NK-92 treated with Interleukin-12 subunit alpha and Interleukin-12 subunit beta, amount 100 ng/mL, for 24 hours (cell line): Measurements from ENCODE around the gene CAVIN2.

Source experiments
- DNase-seq: peaks from one replicate; lab custom pipeline; 2025; lab: John Stamatoyannopoulos, UW

CAVIN2 gene, protein sequence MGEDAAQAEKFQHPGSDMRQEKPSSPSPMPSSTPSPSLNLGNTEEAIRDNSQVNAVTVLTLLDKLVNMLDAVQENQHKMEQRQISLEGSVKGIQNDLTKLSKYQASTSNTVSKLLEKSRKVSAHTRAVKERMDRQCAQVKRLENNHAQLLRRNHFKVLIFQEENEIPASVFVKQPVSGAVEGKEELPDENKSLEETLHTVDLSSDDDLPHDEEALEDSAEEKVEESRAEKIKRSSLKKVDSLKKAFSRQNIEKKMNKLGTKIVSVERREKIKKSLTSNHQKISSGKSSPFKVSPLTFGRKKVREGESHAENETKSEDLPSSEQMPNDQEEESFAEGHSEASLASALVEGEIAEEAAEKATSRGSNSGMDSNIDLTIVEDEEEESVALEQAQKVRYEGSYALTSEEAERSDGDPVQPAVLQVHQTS

DNA sequence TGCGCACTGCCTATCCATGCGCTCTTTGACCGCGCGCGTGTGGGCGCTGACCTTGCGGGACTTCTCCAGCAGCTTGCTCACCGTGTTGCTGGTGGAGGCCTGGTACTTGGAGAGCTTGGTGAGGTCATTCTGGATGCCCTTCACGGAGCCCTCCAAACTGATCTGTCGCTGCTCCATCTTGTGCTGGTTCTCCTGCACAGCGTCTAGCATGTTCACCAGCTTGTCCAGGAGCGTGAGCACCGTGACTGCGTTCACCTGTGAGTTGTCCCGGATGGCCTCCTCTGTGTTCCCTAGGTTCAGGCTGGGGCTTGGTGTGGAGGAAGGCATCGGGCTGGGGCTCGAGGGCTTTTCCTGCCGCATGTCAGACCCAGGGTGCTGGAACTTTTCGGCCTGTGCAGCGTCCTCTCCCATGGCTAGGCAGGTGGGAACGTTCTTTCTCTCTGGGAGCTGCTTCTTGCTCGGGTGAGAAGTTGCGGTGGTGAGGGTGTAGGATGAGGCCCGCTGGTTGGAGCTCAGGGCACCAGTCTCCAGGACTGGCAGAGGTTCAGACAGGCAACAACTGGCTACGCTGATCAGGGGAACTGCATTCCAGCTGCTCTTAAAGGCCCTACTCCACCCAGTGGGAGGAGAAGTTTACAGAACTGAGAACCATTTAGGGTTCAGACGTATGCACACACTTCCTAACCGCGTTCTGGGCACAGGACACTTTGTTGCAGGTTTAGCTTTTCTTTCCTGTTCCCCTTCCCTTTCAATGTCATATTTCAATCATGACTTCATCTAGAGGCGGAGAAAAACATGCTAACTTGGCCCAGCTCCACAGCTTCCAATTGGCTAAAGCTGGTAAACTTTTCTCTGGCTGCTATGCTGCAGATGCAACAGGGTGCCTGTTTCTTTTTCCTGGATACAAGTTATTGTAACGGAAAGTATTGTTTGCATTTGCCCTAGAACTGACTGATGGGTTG, at the start of gene CAVIN2:
TSS of gene CAVIN2 (minus strand) at position 574 of the 962 bp plus-strand sequence. CDS start at position 411, 163 bp downstream.
- DNase-seq = no peak

DNA sequence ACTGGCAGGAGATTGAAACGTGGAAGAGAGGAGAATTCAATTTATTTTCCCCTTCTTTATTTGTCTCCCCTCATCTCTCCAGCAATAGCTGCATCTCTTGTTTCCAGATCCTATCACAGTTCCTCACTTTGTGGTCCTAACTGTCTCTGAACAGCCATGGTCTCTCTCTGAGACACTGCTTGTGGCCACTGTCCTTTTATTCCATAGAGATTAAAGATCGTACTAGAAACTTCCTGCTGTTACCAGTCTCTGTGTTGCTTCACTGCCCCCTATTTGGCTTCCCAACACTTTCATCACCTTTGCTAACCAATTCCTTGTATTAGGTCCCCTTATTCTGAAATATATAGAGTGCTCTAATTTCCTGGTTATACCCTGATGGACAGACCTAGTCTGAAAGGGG, 48.9 kb upstream of the CAVIN2 start:
- DNase-seq = no peak

DNA sequence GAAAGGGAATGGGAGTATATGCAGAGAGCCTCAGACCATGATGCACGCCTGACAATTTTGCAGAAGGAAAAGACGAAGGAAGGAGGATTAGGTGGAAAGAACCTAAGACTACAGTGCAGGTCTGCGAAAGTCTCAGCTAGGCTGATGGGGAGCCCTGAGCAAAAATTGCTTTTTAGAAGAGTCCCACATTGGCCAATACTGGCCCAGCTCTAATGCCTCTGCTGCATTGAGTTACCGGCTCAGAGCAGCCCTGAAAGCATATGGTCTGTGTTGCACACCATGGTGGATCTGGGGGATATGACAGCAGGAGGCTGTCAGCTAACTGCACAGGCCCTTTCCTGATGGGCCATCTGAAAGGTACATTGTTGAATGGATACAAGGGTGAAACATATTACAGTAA, 48.3 kb upstream of the CAVIN2 start:
- DNase-seq = no peak

DNA sequence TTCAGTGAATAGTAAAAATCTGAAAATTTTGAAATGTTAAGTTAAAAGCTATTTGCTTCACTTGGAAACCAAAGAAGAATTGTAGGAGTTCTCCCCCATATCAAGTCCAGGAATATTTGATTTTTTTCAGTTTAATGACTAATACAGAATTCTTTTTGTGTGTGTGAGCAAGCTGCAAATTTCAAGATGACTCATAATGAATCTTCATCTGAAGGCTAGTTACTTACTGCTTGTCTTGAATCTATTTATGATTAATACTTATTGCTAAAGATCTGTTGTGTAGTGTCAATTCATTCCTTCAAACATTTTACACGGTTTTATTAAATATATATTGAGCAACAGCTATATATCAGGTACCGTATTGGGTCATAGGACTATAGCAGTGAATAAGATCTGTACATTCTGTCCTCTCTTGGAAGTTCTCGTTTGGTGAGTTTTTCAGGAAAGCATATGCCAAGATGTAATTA, 47.8 kb upstream of the CAVIN2 start:
- no peak for DNase-seq

DNA sequence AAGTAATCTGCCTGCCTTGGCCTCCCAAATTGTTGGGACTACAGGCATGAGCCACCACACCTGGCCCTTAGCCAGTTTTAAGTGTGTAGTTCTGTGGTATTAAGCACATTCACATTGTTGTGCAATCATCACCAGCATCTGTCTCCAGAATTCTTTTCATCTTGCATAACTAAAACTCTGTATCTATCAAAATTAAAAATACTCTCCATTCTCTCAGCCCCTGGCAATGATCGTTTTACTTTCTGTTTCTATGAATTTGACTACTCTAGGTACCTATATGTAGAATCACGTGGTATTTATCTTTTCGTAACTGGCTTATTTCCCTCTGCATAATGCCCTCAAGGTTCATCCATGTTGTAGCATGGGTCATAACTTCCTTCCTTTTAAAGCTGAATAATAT, 45.5 kb upstream of the CAVIN2 start:
- no peak for DNase-seq

DNA sequence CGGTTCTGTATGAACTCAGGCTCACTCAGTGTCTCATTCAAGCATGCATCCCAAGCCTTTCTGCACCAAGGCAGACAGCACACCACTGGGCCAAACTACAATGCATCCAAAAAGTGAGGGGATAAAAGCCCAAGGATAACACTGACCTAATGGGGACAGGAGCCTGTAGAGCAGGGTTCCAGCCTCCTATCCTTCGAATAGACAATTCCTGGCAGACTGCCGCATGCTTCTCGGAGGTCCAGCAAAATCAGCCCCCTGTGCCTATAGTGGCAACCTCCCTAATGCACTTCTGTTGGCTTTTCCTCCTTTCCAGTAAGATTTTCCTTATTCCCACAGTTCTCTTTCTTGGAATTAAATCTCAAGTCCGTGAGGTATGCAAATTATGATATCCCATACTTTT, 44.8 kb upstream of the CAVIN2 start:
- DNase-seq = no peak

DNA sequence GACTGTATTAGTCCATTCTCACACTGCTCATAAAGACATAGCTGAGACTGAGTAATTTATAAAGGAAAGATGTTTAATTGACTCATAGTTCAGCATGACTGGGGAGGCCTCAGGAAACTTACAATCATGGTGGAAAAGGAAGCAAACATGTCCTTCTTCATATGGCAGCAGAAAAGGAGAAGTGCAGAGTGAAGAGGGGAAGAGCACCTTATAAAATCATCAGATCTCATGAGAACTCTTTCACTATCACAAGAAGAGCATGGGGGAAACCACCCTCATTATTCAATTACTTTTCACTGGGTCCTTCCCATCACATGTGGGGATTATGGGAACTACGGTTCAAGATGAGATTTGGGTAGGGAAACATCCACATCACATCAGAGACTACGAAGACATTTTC, 43.0 kb upstream of the CAVIN2 start:
- no peak for DNase-seq

DNA sequence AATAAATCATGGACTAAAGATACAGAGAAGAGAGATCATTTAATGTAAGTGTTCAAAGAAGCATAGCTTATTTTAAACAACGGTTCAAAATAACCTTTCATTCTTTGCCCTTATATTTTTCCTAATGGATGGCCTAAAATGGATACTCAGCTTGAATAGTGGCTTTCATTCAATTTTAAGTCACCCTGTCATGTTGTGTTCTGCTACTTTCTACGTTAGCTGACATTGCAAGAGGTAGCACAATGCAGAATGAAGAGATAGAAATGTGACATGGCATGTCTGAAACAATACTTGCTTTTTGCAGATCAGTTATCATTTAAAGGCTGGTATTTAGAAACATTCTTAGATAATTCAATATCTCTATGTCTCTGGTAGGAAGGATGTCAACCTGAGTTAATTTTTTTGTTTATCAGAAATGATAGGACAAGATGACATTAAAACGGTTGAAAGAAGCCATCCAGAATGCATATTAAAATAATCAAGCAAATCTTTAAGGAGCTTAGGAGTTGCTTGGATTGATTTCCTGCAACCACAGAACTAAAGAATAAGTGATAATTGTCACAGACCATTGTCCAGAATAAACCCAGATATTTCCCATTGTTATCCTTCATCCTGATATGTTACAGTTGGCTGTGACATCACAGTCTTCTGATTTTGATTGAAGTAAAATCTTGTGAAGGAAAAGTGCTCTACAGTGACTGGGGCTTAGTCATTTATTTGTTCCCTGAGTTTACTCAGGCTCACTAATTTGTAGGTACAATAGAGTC, 41.7 kb upstream of the CAVIN2 start:
- no peak for DNase-seq

DNA sequence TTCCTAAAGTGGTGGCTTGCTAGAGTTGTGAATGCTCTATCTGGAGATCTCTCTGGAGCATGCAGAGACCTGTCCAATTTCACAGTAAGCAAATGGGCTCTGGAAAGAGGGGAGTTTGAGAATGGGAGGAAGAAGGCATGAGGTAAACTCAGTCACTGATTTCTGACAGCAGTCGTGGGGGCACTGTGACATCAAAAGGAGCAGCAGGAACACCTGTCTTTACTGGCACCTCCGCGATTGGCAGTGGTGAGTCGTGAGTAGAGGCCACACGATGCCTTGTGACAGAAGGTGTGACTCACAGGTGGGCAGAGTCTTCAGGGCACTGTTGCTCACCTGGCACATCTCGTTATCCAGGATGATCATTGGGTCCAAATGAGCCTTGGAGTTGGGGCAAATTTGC, 38.8 kb upstream of the CAVIN2 start:
- no peak for DNase-seq

DNA sequence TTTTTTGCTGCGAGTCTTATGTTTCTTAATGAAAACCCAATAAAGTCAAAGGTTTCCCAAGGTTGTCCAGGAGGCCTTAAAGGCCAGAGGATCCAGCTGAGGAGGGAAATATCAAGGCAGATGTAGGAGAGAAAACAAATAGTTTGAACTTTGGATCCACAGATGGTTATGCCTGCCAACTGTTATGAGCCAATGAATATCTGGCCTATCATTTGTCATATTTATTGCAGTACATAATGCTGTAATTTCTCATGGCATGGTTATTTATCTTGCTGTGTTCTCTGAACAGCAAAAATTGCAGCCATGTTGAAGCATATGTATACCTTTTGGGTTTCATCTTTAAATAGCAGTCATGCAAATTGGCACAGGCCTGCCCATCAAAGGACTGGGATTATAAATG, 38.2 kb upstream of the CAVIN2 start:
- DNase-seq = no peak

DNA sequence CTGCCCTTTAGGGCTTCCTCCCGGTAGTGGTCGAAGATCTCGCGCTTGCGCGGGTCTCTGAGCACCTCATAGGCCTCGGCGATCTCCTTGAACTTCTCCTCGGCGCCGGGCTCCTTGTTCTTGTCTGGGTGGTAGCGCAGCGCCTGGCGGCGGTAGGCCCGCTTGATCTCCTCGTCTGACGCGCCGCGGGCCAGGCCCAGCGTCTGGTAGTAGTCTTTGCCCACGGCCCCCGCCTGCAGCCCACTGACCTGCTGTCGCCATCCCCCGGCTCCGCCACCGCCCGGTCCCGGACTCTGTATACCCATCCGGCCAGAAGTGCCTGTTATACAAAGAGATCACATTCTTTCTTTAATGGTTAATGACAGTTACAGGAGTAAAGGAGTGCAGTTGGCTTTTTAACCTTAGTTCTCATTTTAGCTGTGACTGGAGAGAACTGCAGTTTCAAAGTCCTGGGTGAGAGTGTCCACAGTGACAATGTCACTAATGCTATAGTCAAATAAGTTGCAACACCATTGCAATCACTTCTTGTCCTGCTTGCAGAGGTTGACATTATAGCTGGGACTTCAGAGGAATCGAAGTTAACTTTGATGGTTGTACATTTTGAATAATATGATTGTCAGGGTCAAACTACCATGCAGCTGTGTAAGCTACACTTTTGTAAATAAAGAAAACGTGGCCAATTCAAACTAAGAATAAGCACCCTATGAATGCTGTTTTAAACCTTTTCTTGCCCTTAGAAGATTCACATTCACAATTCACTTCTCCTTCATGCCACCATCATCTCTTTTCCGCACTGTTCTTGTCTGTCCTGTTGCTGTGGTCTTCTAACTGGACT, 35.3 kb upstream of the CAVIN2 start:
- no peak for DNase-seq

DNA sequence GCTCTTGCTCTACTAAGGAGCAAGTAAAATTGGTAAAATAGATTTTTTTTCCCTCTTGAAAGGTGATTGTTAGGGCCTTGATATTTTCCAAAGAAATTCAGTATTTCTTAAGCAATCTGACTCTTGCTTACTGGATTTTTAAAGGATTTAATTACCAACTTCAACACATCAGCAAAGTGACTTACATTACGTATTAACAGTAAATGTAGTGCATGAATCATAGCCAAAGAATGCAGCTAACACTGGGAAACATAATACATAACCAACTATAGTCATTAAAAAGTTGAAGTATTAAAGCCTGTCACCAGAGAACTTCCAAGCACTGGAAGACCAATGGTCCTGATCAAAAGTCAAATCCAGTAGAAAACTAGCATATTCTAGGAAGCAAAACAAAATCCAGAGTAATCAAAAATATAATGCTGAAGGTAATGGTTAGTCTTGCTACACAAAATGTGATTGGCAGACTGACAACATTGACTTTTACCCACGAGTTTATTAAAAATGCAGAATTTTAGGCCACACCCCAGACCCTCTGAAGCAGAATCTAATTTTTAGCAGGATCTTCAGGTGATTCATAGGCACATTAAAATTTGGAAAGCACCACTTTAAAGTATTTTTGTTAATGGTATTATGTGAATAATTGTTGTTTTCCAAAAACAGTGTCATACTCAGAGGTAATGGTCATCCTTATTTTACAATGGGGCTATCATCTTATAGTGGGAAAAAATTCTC, 31.8 kb upstream of the CAVIN2 start:
- DNase-seq = no peak

DNA sequence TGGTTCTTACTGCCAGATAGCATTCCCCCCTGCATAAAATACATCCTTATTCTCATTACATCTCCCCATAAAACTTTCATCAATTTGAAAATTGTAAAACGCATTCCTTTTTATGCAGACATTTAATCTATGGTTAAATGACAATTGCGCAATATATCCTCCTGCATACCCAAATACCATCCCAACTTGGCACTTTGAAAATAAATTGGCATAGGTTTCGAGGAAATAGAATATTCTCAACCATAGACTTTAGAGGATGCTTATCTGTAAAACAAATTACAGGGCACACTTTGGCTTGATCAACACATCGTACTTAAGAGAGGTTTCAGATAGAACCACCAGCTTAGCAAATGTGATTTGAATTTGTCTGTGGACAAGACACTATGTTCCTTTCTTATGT, 31.0 kb upstream of the CAVIN2 start:
- DNase-seq = no peak

DNA sequence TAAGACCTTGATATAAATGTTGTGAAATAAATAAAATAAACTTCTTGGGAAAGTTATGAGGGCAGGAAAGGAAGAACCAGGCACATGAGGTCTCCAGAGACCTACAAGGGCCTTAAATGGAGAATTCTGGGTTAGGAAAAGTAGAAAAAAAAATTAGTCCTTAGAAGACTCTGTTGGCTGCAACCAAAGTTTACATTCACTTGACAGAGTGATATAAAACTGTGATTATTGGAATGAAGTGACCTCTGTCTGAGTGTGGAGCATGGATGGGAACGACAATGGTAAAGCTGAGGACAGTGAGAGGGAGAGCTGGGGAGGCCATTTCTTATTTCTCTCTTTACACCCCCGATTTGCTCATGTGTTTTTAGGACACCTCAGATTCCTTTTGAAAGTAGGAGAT, 29.0 kb upstream of the CAVIN2 start:
- no peak for DNase-seq

DNA sequence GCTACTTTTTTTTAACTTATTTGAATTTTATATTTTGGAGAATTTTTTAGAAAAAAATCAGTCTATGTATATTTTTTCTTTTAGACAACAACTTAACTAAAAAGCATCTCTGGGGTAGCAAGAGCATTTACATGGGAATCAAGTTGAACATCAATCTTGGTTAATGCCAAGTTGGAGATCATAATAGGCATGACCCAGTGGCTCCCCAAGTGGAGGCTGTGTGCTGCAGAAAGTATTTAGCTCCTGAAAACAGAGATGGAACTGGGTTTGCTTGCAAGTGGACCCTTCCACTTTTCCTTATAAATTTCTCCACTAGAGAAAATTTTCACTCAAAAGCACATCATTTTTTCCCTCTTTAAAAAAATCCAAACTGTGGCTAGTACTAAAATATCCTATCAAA, 23.9 kb upstream of the CAVIN2 start:
- DNase-seq = no peak

DNA sequence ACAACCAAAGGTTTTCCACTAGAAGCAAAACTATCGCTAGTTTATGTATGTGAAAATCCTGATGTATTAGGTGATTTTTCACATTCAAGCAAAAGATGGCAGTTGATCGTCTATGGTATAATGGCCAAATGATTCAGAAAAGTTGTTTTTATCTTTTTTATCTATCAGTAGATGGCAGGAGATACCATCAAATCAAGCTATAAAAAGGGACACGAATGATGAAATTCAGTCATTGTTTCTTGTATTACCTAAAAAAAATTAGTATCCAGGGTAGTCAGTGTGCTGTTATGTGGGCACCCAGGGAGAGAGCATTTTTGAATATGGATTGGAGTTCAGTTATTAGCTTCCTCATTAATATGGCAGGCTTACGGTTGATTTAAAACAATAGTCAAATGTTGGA, 22.9 kb upstream of the CAVIN2 start:
- DNase-seq = no peak

DNA sequence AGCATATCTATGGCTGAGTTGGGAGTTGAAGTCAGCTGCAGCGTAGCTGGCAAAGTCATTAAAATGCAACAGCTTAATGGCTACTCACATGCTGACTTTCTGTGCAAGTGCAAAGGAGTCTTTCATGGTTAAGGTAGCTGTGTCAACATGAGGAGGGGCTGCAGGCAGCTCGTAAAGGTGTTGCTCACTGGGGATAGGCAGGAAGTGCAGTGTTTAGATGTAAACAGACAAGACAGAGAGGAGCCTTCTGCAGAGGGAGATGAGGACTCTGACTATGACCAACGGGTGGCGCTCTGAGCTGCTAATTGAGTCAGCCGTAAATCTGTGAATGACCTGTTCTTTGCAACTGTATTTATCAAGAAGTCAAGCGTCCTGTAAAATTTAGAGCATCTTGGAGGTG, 22.3 kb upstream of the CAVIN2 start:
- DNase-seq = no peak

DNA sequence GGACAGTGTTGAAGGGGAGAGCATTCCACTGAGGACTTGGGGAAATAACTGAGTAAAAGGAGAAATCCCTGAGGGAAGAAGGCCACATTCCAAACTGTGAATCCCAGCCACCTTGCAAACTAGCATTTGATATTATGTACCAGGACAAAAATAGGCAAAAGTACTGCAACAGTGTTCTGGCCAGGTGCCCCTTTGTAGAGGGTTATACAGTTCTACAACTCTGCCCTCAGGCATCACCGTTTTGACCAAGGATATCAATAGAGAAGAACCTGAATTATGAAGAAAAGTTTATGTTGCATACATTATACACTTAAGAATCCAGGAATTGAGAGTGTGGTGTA, 20.6 kb upstream of the CAVIN2 start:
- DNase-seq = no peak

DNA sequence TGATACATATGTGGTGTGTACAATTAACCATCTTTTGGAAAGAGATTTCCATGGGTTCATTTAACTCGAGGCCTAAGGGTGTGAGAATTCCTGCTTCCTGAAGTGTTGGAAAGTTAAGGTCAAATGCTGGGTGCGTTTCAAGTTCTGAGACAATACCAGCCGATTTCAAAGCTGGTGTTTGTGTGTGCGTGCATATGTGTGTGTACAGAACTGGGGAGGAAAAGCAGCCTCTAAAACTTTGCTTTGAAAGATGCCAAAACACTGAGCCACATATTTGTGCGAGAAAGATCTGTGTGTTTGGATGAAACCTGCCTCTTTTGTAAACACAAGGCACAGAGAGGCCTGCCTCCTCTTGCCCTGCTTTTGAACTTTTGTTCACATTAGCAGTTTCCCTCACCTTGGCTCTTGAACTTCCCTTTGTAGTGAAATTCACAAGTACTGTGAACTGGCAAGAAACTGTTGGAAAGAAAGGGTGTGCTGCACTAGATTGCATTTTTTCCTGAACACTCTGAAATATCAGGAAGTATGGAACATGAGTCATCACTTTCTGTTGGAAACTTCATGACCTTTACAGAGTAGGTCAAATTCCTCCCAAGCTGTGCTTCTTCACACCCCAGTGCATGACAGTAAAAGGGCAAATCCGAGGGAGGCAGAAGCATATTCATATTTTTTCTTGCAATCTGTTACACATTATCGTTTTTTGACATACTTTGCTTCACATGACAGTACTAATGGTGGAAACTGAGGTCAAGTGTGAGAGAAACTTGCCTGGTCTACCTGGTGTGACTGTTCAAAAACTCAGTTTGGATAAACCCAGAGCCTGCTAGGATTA, 20.0 kb upstream of the CAVIN2 start:
- DNase-seq = no peak

DNA sequence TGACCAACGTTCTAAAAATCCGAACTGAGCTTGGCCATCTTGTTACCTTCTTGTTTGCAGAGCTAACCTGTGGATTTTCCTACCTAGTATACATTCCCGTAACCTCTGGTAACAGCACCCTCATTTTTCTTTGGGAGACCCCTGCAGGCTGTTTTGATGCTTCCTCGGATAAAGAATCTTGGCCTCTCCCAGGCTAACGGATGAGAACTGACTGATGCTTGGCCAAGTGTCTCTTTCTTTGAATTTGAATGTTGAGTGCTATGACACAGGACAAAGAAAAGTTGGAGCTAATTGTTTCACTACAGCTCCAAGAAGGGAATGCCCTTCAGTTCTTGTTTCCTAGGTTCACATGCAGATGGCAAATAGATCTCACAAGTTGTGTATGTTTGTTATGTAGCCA, 19.3 kb upstream of the CAVIN2 start:
- DNase-seq = no peak
